OCI-M1 (cell line): ENCODE results near the gene MRPL4.
"Not testable (repeated sequence)": the region's sequence is repeated elsewhere in the genome, so short reads cannot be mapped to it uniquely, and the experiment has no call there.

Source experiments
- DNase-seq: peaks from one replicate; lab custom pipeline; 2025; lab: John Stamatoyannopoulos, UW

The MRPL4 gene

DNA sequence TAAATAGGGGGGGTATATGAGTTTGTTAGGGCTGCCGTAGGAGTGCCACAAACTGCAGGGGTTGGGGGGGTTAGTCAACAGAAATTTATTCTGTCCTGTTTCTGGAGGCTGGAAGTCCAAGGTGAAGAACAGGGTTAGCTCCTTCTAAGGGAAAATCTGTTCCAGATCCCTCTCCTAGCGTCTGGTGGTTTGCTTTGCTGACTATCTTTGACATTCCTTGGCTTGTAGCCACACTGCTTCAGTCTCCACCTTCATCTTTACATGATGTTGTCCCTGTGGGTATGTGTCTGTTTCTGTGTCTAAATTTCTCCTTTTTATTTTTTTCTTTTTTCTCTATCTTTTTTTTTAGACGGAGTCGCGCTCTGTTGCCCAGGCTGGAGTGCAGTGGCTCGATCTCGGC lies 10.8 kb downstream of the MRPL4 start:
- DNase-seq: no peak

DNA sequence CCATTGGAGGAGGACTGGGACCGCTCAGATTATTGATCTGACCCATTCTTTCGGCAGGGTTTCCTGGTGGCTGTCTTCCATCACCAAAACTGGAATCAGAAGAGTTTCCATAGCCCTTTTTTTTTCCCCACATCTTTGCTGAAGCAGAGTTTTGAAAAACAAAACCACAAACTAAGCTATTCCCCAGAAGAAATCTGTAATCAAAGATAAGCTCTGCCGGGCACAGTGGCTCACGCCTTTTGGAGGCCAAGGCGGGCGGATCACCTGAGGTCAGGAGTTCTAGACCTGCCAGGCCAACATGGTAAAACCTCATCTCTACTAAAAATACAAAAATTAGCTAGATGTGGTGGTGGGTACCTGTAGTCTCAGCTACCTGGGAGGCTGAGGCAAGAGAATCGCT lies 14.7 kb downstream of the MRPL4 start:
- peak; percentile 84 for DNase-seq

DNA sequence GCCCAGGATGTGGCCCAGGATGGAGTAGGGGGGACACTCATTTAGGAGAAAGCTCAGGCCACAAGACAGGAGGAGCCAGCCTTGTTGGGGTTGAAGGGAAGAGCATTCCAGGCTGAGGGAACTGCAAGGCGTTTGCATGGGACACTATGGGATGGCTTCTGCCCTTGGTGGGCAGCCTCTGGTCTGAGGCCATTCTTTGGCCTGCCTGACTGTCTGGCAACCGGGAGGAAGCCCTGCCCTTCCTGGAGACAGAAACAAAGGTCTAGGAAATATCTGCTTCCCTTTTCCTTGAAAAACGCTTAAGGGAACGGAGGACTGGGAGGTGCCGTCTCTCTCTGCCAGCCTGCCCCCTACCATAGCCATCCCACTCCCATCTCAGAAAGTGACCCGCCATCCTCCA lies 16.1 kb downstream of the MRPL4 start:
- no peak for DNase-seq

DNA sequence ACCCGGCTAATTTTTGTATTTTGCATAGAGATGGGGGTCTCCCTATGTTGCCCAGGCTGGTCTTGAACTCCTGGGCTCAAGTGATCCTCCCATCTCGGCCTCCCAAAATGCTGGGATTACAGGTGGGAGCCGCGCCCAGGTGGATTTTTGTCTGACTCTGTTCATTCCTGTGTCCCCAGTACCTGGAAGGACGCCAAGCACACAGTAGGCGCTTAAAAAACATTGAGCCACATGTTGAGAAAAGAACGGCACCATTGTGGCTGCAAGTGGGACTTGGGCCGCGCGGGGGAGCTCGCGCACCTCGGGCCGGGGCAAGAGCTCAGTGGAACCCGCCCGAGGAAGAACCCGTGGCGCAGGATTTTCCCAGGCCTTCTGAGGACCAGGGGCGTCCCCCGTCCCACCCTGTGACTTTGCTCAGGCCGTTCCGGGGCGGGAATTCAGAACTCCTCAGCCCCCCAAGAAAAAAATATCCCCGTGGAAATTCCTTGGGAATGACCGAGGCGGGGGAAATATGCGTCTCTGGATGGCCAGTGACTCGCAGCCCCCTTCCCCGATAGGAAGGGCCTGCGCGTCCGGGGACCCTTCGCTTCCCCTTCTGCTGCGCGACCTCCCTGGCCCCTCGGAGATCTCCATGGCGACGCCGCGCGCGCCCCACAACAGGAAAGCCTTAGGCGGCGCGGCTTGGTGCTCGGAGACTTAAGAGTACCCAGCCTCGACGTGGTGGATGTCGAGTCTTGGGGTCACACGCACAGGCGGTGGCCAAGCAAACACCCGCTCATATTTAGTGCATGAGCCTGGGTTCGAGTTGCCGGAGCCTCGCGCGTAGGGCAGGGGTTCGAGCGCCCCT lies 17.5 kb downstream of the MRPL4 start:
- peak; percentile 98 for DNase-seq

DNA sequence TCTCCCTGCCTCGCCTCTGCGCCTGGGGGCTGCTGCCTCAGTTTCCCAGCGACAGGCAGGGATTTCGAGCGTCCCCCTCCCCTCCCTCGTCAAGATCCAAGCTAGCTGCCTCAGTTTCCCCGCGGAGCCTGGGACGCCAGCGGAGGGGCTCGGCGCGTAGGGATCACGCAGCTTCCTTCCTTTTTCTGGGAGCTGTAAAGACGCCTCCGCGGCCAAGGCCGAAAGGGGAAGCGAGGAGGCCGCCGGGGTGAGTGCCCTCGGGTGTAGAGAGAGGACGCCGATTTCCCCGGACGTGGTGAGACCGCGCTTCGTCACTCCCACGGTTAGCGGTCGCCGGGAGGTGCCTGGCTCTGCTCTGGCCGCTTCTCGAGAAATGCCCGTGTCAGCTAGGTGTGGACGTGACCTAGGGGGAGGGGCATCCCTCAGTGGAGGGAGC lies 18.2 kb downstream of the MRPL4 start:
- DNase-seq: peak; percentile 95

DNA sequence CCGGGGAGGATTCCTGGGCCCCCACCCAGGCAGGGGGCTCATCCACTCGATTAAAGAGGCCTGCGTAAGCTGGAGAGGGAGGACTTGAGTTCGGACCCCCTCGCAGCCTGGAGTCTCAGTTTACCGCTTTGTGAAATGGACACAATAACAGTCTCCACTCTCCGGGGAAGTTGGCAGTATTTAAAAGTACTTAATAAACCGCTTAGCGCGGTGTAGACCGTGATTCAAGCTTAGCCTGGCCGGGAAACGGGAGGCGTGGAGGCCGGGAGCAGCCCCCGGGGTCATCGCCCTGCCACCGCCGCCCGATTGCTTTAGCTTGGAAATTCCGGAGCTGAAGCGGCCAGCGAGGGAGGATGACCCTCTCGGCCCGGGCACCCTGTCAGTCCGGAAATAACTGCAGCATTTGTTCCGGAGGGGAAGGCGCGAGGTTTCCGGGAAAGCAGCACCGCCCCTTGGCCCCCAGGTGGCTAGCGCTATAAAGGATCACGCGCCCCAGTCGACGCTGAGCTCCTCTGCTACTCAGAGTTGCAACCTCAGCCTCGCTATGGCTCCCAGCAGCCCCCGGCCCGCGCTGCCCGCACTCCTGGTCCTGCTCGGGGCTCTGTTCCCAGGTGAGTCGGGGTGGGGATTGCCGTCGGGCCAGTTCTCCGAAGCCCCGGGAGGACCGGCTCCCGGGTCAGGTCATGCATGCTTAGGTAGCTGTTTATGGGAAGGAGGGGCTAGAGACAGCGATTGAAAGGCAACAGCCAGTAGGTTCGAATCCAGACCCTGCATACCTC lies 18.8 kb downstream of the MRPL4 start, which contains the start of gene ICAM1:
ICAM1 (plus strand) TSS at position 505 of the 779 bp plus-strand sequence; CDS start at position 545, 40 bp downstream.
- DNase-seq: peak; percentile 97

DNA sequence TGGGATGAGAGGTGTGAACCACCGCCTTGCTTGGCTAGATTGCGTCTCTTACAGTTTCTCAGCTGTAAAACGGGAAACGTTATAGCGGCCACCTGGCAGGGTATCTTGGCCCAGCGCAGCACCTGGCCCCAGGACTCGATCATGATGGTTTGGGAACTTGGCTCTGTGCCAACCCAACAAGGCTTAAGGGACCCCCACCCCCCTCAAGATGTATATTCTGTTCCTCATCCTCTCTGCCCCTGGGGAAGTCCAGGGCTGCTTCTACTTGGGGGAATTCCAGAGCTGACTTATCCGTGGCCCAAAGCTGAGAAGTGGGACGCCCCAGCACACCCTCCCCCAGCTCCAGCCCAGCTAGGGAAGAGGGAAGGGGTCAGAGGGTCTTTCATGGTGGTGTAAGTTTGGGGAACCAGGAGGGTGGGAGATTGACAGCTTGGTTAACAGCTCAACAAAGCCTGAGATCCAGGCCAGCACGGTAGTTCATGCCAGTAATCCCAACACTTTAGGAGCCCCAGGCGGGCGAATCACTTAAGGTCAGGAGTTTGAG lies 19.6 kb downstream of the MRPL4 start:
- peak; percentile 80 for DNase-seq

DNA sequence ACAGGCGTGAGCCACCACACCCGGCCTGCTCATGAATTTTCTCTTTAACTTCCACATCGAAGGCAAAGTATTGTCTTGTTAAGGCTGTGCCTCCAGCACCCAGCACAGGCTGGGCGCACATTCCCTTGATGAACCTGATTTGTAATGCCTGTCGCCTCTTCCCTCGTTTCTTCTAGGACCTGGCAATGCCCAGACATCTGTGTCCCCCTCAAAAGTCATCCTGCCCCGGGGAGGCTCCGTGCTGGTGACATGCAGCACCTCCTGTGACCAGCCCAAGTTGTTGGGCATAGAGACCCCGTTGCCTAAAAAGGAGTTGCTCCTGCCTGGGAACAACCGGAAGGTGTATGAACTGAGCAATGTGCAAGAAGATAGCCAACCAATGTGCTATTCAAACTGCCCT lies 22.6 kb downstream of the MRPL4 start:
- DNase-seq: no peak

DNA sequence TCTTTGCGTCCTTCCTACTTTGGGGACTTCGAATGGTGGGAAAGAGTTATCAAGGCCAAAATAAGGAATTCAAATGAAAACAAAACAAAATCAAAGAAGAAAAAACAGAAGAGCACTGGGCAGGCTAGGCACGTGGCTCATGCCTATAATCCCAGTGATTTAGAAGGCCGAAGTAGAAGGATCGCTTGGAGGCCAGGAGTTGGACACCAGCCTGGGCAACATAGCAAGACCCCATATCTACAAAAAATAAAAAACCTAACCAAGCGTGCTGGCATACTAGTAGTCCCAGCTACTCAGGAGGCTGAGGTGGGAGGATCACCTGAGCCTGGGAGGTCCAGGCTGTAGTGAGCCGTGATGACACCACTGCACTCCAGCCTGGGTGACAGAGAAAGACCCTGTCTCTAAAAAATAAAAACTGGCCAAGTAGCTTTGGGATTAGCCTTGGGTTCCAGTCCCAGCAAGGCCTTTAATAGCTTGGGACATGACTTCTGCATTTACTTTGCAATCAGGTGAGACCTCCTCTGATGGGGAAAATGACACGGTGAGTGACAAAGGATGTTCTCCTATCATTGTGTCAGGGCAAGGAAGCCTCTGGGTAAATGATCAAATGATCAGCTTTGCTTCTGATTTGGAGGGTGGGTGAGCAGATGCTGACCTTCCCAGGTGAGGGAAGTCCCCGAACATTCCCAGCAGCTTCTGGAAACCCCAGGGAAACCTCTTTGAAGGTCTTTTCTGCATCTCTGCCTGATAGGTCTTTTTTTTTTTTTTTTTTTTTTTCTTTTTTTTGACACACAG lies 26.0 kb downstream of the MRPL4 start:
- DNase-seq: no peak

DNA sequence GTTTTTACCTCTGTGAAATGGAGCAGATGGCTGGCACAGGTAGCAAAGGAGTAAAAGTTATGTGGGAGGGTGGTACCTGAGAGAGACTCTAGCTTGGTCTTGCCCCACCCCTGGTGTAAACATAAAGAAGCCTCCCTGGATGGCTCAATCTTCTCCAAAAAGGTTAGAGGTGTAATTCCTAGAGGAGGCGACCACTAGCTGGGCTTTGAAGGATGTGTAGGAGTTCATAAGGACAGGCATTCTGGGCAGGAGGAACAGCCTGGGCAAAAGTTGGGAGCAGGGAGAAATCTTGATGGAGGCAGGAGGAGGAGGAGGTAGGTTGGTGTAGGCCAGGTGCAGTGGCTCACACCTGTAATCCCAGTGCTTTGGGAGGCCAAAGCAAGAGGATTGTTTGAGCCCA lies 26.9 kb downstream of the MRPL4 start:
- DNase-seq: no peak

DNA sequence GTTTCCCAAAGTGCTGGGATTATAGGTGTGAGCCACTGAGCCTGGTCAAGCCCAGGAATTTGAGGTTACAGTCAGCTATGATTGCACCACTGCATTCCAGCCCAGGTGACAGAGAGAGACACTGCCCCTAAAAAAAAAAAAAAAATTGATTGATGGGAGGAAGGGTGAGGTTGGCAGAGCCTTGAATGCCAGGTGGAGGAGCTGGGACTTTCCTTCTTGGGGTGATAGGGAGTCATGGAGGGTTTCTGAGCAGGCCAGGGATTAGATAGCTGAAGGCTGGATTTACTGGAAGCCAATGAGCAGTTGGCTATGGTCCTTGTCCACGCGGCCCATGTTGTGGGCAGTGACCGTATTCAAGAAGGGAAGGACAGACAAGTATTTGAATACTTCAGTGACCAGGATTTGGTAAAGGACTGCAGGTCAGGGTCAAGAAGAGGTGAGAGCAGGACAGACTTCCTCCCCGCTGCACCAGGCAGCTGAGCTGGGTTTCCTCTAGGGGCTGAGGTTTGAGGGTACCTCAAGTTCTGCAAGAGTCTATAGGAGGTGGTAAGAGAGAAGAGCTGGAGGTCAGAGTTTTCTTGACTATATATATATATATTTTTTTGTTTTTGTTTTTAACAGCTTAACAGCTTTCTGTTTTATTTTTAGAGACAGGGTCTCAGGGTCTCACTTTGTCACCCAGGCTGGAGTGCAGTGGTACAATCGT lies 27.9 kb downstream of the MRPL4 start:
- DNase-seq: no peak

DNA sequence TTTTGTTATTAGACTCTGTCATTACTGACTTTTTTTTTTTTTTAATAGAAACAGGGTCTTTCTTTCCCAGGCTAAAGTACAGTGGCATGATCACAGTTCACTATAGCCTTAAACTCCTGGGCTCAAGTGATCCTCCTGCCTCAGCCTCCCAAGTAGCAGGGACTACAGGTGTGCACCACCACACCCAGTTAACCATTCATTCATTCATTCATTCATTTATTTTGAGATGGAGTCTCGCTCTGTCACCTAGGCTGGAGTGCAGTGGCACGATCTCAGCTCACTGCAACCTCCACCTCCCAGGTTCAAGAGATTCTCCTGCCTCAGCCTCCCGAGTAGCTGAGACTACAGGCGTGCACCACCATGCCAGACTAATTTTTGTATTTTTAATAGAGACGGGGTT lies 30.0 kb downstream of the MRPL4 start:
- DNase-seq: not testable (repeated sequence)

DNA sequence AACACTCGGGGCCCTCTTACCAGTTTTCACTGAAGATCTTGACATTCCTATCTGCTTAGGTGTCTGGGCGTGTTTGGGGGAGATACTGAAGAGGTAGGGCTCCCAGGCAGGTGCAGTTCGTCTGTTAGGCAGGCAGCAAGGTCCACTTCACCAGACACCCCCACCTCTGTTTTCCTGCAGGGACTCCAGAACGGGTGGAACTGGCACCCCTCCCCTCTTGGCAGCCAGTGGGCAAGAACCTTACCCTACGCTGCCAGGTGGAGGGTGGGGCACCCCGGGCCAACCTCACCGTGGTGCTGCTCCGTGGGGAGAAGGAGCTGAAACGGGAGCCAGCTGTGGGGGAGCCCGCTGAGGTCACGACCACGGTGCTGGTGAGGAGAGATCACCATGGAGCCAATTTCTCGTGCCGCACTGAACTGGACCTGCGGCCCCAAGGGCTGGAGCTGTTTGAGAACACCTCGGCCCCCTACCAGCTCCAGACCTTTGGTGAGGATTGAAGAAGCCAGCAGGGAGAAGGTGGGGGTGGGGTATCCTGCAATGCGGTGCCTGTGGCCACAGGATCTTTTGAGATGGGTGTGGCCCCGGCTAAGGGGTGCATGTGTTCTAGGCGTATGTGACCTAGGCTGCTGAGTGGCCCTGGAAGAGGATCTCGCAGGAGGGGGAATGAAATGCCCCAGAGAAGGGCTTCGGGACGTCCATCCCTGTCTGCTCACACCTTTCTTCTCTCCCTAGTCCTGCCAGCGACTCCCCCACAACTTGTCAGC lies 31.5 kb downstream of the MRPL4 start:
- no peak for DNase-seq

DNA sequence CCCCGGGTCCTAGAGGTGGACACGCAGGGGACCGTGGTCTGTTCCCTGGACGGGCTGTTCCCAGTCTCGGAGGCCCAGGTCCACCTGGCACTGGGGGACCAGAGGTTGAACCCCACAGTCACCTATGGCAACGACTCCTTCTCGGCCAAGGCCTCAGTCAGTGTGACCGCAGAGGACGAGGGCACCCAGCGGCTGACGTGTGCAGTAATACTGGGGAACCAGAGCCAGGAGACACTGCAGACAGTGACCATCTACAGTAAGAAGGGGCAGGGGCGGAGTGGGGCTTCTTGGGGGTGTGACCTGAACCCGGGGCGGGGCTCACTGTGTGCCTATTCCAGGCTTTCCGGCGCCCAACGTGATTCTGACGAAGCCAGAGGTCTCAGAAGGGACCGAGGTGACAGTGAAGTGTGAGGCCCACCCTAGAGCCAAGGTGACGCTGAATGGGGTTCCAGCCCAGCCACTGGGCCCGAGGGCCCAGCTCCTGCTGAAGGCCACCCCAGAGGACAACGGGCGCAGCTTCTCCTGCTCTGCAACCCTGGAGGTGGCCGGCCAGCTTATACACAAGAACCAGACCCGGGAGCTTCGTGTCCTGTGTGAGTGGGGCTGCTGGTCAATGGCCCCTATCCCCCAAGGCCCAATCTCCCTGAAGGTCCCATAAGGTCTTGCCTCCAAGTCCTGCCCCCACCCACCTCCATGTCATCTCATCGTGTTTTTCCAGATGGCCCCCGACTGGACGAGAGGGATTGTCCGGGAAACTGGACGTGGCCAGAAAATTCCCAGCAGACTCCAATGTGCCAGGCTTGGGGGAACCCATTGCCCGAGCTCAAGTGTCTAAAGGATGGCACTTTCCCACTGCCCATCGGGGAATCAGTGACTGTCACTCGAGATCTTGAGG lies 32.3 kb downstream of the MRPL4 start:
- DNase-seq: no peak

DNA sequence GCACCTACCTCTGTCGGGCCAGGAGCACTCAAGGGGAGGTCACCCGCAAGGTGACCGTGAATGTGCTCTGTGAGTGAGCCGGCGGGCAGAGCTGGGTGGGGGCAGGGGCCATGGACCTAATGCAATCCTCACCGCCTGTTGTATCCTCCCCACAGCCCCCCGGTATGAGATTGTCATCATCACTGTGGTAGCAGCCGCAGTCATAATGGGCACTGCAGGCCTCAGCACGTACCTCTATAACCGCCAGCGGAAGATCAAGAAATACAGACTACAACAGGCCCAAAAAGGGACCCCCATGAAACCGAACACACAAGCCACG lies 32.9 kb downstream of the MRPL4 start:
- no peak for DNase-seq

DNA sequence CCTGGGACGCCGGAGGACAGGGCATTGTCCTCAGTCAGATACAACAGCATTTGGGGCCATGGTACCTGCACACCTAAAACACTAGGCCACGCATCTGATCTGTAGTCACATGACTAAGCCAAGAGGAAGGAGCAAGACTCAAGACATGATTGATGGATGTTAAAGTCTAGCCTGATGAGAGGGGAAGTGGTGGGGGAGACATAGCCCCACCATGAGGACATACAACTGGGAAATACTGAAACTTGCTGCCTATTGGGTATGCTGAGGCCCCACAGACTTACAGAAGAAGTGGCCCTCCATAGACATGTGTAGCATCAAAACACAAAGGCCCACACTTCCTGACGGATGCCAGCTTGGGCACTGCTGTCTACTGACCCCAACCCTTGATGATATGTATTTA lies 33.4 kb downstream of the MRPL4 start:
- no peak for DNase-seq

DNA sequence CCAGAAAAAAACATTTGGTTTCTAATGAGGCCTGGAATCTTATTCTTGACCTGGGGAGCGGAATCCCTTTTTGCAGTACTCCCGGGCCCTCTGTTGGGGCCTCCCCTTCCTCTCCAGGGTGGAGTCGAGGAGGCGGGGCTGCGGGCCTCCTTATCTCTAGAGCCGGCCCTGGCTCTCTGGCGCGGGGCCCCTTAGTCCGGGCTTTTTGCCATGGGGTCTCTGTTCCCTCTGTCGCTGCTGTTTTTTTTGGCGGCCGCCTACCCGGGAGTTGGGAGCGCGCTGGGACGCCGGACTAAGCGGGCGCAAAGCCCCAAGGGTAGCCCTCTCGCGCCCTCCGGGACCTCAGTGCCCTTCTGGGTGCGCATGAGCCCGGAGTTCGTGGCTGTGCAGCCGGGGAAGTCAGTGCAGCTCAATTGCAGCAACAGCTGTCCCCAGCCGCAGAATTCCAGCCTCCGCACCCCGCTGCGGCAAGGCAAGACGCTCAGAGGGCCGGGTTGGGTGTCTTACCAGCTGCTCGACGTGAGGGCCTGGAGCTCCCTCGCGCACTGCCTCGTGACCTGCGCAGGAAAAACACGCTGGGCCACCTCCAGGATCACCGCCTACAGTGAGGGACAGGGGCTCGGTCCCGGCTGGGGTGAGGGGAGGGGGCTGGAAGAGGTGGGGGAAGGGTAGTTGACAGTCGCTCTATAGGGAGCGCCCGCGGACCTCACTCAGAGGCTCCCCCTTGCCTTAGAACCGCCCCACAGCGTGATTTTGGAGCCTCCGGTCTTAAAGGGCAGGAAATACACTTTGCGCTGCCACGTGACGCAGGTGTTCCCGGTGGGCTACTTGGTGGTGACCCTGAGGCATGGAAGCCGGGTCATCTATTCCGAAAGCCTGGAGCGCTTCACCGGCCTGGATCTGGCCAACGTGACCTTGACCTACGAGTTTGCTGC lies 35.1 kb downstream of the MRPL4 start, which contains the start of gene ICAM4:
ICAM4 (plus strand) TSS at position 153 of the 935 bp plus-strand sequence; CDS start at position 211, 58 bp downstream.
- DNase-seq: peak; percentile 100

DNA sequence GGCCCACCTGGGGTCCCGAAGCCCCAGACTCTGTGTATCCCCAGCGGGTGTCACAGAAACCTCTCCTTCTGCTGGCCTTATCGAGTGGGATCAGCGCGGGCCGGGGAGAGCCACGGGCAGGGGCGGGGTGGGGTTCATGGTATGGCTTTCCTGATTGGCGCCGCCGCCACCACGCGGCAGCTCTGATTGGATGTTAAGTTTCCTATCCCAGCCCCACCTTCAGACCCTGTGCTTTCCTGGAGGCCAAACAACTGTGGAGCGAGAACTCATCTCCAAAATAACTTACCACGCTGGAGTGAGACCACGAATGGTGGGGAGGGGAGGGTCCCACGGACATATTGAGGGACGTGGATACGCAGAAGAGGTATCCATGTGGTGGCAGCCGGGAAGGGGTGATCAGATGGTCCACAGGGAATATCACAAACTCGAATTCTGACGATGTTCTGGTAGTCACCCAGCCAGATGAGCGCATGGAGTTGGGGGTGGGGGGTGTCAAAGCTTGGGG lies 36.7 kb downstream of the MRPL4 start:
- DNase-seq: peak; percentile 100
